Astrocyte (in vitro differentiated cells and primary cell): ENCODE data around the gene CDX1. TPM values are rescaled to one million over a fixed set of nuclear protein-coding genes. Genes with fewer than 3 reads are reported as not detected.

Experiments
- DNase-seq: peaks from one replicate; pipeline ENCODE4 v3.0.0-alpha.2; 2010; ENCODE audit warnings: low read depth
- FAIRE-seq: peaks from 2 replicates; lab custom pipeline; 2011; peaks lifted over from hg19 to GRCh38; lab: Jason Lieb, UNC
- H2AFZ ChIP-seq: 2 replicates; pipeline ENCODE4 v1.6.0; 2012; ENCODE audit warnings: low read depth, low read length, inconsistent platforms
- H3K27ac ChIP-seq: 2 replicates; pipeline ENCODE4 v1.5.1; 2011; ENCODE audit warnings: low read depth, low read length, inconsistent platforms
- H3K27me3 ChIP-seq: 2 replicates; pipeline ENCODE4 v1.6.0; 2011; ENCODE audit warnings: low read length, inconsistent platforms; ENCODE audit not compliant: insufficient read depth
- H3K36me3 ChIP-seq: 2 replicates; pipeline ENCODE4 v1.5.1; 2011; ENCODE audit warnings: low read length, inconsistent platforms; ENCODE audit not compliant: insufficient read depth
- H3K4me1 ChIP-seq: 2 replicates; pipeline ENCODE4 v1.5.1; 2011; ENCODE audit warnings: low read length, inconsistent platforms; ENCODE audit not compliant: insufficient read depth
- H3K4me2 ChIP-seq: 2 replicates; pipeline ENCODE4 v1.6.0; 2012; ENCODE audit warnings: low read length, inconsistent platforms
- H3K4me3 ChIP-seq: 2 replicates; pipeline ENCODE4 v1.5.1; 2011; ENCODE audit warnings: low read depth, mild to moderate bottlenecking, low read length, inconsistent platforms; ENCODE audit not compliant: insufficient read depth
- H3K79me2 ChIP-seq: 2 replicates; pipeline ENCODE4 v1.6.0; 2012; ENCODE audit warnings: mild to moderate bottlenecking, low read length, inconsistent platforms; ENCODE audit not compliant: insufficient read depth
- H3K9ac ChIP-seq: 2 replicates; pipeline ENCODE4 v1.6.0; 2012; ENCODE audit warnings: mild to moderate bottlenecking, low read length, inconsistent platforms
- H3K9me3 ChIP-seq: 2 replicates; pipeline ENCODE4 v1.5.1; 2012; ENCODE audit warnings: low read depth, mild to moderate bottlenecking, low read length, inconsistent platforms; ENCODE audit not compliant: insufficient read depth
- H4K20me1 ChIP-seq: 2 replicates; pipeline ENCODE4 v1.6.0; 2012; ENCODE audit warnings: low read length, inconsistent platforms; ENCODE audit not compliant: insufficient read depth
- H3K27ac Mint-ChIP-seq: one replicate; pipeline ENCODE4 v1.8.0; 2021; ENCODE audit warnings: mild to moderate bottlenecking, mixed read lengths; ENCODE audit not compliant: unreplicated experiment
- H3K27me3 Mint-ChIP-seq: one replicate; pipeline ENCODE4 v1.8.0; 2021; ENCODE audit warnings: low read depth, mixed read lengths; ENCODE audit not compliant: unreplicated experiment
- H3K36me3 Mint-ChIP-seq: one replicate; pipeline ENCODE4 v1.8.0; 2021; ENCODE audit warnings: low read depth, mixed read lengths; ENCODE audit not compliant: unreplicated experiment
- H3K4me1 Mint-ChIP-seq: one replicate; pipeline ENCODE4 v1.8.0; 2021; ENCODE audit warnings: low read depth, mixed read lengths; ENCODE audit not compliant: unreplicated experiment
- H3K4me3 Mint-ChIP-seq: one replicate; pipeline ENCODE4 v1.8.0; 2021; ENCODE audit warnings: mild to moderate bottlenecking, moderate library complexity, mixed read lengths; ENCODE audit not compliant: unreplicated experiment
- H3K9me3 Mint-ChIP-seq: one replicate; pipeline ENCODE4 v1.8.0; 2021; ENCODE audit warnings: mild to moderate bottlenecking, mixed read lengths; ENCODE audit not compliant: unreplicated experiment
- CTCF ChIP-seq: IDR thresholded peaks from 2 replicates; pipeline ENCODE4 v1.5.1; 2011; ENCODE audit warnings: low read depth, mild to moderate bottlenecking, inconsistent platforms, low read length, moderate library complexity; ENCODE audit not compliant: insufficient read depth
- EZH2 ChIP-seq: IDR thresholded peaks from 2 replicates; pipeline ENCODE4 v1.6.1; 2012; ENCODE audit warnings: mild to moderate bottlenecking, low read length, inconsistent platforms; ENCODE audit not compliant: insufficient read depth
- total RNA-seq: library from RNA; stranded (reverse); gene quantifications from 2 replicates; pipeline ENCODE4 v1.2.1, GENCODE V29; 2021

Gene CDX1
- total RNA-seq, 1 donor from 2014 or later, result not detected

GRCh38 chr5:150174285-150174684 lies 7.7 kb downstream of the CDX1 start:
- DNase-seq, result no peak
- Histone ChIP-seq H3K4me2 (no peak overlapping the region), H3K36me3 (no peaks in the 10 kb centered on the region), H3K27ac (no peak overlapping the region), H3K27me3 (peaks cover 16% of the 10 kb centered on the region), H3K4me1 (peaks cover 6% of the 10 kb centered on the region), H3K9ac (no peak overlapping the region), H3K9me3 (no peaks in the 10 kb centered on the region), H4K20me1 (no peaks in the 10 kb centered on the region), H3K79me2 (no peaks in the 10 kb centered on the region), H3K4me3 (no peak overlapping the region), H2AFZ (no peak overlapping the region)
- Mint-ChIP-seq H3K36me3 (peaks cover 3% of the 10 kb centered on the region), H3K27ac (no peak overlapping the region), H3K27me3 (peaks cover 59% of the 10 kb centered on the region), H3K4me3 (no peak overlapping the region), H3K4me1 (peaks cover 3% of the 10 kb centered on the region), H3K9me3 (peaks cover 3% of the 10 kb centered on the region)
- no peak for FAIRE-seq
- TF ChIP-seq CTCF, result no peak
- no peak for TF ChIP-seq EZH2

GRCh38 chr5:150175076-150175475 lies 8.5 kb downstream of the CDX1 start:
- H3K36me3 Mint-ChIP-seq, result peaks cover 3% of the 10 kb centered on the region
- no peak for FAIRE-seq
- H4K20me1 ChIP-seq, result no peaks in the 10 kb centered on the region
- H3K4me1 ChIP-seq, result peaks cover 6% of the 10 kb centered on the region
- DNase-seq, result no peak
- H3K4me3 Mint-ChIP-seq, result no peak overlapping the region
- H3K27ac ChIP-seq, result no peak overlapping the region
- TF ChIP-seq CTCF (no peak), EZH2 (no peak)
- H3K4me3 ChIP-seq, result no peak overlapping the region
- H3K9ac ChIP-seq, result no peak overlapping the region
- H3K4me1 Mint-ChIP-seq, result peaks cover 3% of the 10 kb centered on the region
- H3K4me2 ChIP-seq, result no peak overlapping the region
- no peaks in the 10 kb centered on the region for H3K9me3 ChIP-seq
- peaks cover 1% of the 10 kb centered on the region for H3K9me3 Mint-ChIP-seq
- H3K79me2 ChIP-seq, result no peaks in the 10 kb centered on the region
- peaks cover 8% of the 10 kb centered on the region for H3K27me3 ChIP-seq
- H3K27ac Mint-ChIP-seq, result no peak overlapping the region
- no peak overlapping the region for H2AFZ ChIP-seq
- no peaks in the 10 kb centered on the region for H3K36me3 ChIP-seq
- H3K27me3 Mint-ChIP-seq, result peaks cover 51% of the 10 kb centered on the region

GRCh38 chr5:150175536-150175935 lies 9.0 kb downstream of the CDX1 start:
- FAIRE-seq (no peak), DNase-seq (no peak)
- Histone ChIP-seq H3K9ac (no peak overlapping the region), H4K20me1 (no peaks in the 10 kb centered on the region), H3K27me3 (peaks cover 4% of the 10 kb centered on the region), H3K4me1 (peaks cover 10% of the 10 kb centered on the region), H3K79me2 (no peaks in the 10 kb centered on the region), H3K27ac (no peak overlapping the region), H2AFZ (no peak overlapping the region), H3K4me2 (no peak overlapping the region), H3K4me3 (no peak overlapping the region), H3K36me3 (no peaks in the 10 kb centered on the region), H3K9me3 (no peaks in the 10 kb centered on the region)
- Mint-ChIP-seq H3K36me3 (peaks cover 3% of the 10 kb centered on the region), H3K4me1 (peaks cover 4% of the 10 kb centered on the region), H3K27ac (no peak overlapping the region), H3K27me3 (peaks cover 46% of the 10 kb centered on the region), H3K9me3 (no peaks in the 10 kb centered on the region), H3K4me3 (no peak overlapping the region)
- TF ChIP-seq CTCF (peak; percentile 44), EZH2 (no peak)
